ENCODE measurements around the gene FLYWCH2.
"Not testable (repeated sequence)": the region's sequence is repeated elsewhere in the genome, so short reads cannot be mapped to it uniquely, and the experiment has no call there.

Gene FLYWCH2

DNA sequence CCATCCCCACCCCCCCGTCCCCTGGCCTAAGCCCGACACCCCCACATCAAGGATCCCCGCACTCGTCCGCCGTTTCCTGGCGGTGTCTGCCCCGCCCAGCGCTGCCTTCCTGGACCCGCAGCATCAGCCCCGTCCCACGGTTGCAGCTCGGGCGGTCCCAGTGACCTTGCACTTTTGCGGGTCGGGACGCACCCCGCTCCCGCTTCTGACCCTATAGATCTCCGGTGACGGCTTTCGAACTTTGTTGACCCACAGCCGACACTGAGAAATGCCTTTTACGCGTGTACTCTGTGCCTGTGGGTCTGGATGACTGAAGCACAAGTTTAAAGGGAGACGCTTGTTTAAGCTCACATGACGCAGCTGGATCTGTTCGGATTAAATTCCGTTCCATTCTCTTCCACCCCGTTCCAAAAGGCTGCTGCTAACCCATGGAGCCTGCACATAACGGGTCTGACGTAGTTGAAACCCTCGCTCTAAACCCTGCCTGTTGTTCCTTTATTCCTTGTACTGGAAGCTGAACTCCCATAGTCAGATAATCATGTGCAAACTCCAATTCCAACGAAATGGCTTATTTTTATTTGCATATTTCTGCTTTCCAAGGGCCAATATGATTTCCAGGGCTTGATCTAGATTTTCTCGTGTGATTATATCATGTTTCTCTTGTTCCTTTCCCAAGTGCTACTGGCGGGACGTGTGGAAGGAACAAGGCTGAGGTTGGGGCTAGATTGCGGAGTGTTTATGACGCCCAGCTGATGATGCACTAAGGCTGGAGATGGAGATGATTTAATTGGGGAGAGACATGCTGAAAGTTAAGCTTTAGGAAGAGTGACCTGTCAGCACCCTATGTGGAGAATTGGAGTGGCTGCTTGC lies 29.6 kb downstream of the FLYWCH2 start:
- no peak for DNase-seq (ENCODE audit: low read depth, low spot score)

DNA sequence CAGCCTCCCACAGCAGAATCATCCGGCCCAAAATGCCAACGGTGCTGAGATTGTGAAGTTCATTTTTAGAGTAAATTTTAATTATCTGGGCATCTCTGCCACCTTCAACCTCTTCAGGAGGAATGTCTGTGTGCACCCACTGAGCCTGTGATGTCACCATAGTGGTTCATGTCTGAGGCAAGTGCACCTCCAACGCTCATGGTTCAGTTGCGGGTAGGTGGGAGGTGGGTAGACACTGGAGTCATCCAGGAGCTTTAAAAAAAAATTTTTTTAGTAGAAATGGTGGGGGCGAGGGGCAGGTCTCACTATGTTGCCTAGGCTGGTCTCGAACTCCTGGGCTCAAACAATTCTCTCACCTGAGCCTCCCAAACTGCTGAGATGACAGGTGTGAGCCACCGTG lies 30.6 kb downstream of the FLYWCH2 start:
- no peak for DNase-seq (ENCODE audit: low read depth, low spot score)

DNA sequence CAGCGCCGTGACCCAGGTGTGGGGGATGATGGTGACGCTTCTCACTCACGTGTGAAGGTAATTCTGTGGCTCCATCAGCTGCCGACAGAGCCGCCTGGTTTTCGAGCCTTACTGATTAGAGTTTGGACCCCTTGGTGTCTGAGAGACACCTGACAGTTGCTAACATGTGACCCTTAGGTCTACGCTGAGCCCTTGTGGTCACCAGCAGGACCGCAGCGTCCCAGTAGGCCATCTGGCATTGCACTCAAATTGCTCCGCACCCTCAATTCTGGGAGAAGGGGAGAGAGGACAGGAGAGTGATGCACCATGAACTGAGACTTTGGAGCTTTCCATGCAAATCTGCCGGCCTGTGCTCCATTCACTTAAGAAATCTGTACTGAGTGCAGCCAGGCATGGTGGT lies 31.2 kb downstream of the FLYWCH2 start:
- no peak for DNase-seq (ENCODE audit: low read depth, low spot score)

DNA sequence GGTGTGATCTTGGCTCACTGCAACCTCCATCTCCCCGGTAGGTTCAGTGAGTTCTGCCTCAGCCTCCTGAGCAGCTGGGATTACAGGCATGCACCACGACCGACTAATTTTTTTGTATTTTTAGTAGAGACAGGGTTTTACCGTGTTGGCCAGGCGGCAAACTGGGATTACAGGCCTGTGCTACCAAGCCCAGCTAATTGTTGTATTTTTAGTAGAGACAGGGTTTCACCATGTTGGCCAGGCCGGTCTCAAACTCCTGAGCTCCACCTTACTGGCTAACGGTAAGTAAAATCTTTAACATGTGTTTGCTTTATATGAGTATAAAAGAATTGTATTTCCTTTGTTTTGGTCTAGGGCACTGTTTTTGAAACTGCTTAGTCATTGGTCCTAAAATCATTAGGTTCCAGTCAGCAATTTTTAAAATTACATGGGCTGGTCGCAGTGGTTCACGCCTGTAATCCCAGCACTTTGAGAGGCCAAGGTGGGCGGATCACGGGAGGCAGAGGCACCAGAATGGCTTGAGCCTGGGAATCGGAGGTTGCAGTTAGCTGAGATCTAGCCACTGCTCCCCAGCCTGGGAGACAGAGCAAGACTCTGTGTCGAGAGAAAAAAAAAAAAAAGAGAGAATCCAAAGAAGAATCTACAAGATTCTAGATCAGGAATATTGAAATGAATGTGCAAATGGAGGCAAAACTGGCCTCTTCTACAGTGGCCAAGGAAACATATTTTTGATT lies 32.3 kb downstream of the FLYWCH2 start:
- DNase-seq (ENCODE audit: low read depth, low spot score): no peak

DNA sequence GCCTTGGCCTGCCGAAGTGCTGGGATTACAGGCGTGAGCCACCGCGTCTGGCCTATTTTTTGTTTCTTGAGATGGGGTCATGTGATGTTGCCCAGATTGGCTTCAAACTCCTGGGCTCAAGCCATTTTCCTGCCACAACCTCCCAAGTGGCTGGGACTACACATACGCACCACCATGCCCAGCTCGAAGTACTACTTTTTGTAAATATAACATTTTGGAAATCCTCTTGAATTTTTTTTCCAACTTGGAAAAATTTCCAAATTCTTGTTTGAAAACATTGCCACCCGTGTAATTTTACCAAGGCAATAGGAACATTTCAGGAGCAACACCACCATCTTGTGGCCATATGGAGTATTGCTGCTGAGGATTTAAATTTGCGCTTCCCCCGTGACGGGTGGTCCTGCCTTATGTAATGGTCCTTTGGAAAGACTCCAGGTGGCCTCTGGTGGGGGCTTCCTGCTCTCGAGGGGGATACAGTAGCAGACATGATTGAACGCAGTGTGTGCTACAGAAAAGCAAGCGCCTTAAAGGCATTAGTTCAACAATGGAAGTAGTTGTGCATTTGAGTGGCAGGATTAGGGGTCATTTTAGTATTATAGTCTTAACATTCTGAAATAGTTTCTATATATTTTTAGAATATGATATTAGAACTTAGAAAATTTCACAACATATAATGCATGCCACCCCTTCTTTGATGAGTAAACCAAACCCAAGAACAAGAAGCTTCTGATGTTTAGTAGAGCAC lies 36.7 kb downstream of the FLYWCH2 start:
- DNase-seq (ENCODE audit: low read depth, low spot score): no peak

DNA sequence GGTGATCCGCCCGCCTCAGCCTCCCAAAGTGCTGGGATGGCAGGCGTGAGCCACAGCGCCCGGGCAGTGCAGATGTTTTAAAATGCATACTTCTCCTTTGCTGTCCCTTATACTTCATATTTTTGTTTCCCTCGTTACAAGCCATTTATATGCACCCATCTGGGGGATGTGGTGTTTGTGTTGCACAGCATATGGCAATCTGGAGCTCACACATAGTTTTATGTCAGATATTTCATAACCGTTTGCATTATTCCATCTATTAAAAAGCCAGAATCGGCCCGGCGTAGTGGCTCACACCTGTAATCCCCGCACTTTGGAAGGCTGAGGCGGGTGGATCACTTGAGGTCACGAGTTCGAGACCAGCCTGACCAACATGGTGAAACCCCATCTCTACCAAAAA lies 40.5 kb downstream of the FLYWCH2 start:
- DNase-seq (ENCODE audit: low read depth, low spot score): no peak

DNA sequence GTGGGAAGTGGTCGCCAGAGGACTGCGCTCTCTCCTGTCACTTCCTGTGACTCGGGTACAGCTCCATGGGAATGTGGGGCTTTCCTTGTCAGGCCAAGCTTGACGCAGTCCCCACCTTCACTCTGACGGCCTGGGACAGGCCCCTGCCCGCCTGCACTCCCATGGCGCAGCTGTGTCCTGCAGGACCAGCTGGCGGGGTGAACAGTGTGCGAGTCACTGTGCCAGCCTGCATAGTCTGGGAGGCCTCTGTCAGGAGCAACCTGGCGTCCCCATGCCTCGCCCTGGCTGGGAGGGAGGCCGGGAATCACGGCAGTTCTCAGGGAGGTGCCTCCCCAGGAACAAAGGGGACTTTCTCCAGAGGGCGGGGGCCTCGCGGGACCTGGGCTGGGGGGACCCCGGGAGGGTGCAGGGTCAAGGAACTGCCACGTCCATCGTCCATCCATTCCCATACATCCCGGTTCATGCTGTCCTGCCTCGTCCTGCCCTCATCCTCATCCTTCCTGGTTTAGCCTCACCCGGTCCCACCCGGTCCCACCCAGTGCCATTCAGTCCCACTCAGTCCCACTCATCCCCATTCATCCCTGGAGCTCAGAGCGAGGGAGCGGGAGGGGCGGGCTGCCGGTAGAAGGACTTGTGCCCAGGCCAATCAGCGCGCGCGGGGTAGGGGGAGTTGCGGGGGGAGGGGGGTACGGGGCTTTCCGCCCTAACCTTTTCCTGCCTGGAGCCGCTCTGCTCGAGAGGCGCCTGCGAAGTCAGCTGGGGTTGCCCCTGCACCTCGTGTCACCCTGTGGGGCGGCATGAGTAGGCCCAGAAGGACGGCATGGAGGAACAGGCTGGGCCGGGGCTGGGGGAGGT lies 42.1 kb downstream of the FLYWCH2 start:
- no peak for DNase-seq (ENCODE audit: low read depth, low spot score)

DNA sequence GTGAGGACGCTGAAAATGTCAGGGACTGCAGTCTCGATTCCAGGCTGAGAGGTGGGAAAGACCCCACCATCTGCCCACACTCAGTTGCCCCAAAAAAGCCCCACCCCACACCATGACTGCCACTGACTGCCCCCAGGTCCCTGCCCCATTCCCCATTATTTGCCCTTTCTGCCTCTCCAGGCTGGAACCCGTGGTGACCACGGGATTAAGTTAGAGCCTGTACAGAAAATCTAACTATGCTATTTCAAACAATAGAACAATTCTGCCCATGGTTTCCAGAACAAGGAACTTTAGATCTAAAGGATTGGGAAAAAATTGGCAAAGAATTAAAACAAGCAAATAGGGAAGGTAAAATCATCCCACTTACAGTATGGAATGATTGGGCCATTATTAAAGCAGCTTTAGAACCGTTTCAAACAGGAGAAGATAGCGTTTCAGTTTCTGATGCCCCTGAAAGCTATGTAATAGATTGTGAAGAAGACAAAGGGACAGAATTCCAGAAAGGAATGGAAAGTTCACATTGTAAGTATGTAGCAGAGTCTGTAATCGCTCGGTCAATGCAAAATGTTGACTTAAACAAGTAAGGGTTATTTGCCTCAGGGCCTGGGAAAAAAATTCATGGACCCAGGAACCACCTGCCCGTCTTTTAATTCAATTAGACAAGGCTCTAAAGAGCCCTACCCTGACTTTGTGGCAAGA lies 43.1 kb downstream of the FLYWCH2 start:
- no peak for DNase-seq (ENCODE audit: low read depth, low spot score)

DNA sequence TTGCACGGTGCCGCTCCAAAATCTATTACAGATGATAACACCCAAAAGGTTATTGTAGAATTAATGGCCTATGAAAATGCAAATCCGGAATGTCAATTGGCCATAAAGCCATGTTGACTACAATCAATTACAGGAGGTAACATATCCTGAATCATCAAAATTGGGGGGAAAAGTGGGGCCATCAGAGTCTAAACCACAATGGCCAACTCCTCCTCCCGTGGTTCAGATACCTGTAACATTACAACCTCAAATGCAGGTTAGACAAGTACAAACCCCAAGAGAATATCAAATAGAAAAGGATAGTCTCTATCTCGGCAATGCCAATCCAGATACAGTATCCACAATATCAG lies 43.6 kb downstream of the FLYWCH2 start:
- no peak for DNase-seq (ENCODE audit: low read depth, low spot score)

DNA sequence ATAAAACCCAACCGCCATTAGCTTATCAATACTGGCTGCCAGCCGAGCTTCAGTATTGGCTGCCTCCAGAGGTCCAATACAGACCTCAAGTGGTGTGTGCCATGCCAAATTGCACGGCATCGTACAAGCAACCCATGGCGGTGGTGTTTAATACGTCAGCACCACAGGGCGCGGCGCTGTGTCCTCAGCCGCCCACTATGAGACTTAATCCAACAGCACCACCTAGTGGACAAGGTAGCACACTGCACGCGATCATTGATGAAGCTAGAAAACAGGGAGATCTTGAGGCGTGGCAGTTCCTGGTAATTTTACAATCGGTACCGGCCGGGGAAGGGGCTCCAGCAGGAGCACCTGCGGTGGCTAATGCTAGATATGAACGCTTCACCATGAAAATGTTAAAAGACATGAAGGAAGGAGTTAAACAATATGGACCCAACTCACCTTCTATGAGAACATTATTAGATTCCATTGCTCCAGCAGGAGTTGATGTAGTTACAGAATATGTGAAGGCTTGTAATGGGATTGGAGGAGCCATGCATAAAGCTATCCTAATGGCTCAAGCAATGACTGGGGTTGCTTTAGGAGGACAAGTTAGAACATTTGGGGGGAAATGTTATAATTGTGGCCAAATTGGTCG lies 44.1 kb downstream of the FLYWCH2 start:
- no peak for DNase-seq (ENCODE audit: low read depth, low spot score)

DNA sequence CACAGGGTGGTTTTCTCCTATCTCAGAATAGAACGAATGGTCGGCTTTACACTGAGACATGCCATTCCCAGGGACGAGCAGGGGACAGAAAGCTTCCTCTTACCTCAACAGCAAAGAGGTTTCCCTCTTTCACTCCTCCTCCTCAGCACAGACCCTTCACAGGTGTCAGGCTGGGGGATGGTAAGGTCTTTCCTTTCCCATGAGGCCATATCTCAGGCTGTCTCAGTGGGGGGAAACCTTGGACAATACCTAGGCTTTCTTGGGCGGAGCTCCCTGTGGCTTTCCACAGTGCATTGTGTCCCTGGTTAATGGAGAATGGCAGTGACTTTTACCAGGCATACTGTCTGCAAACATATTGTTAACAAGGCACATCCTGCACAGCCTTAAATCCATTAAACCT lies 45.1 kb downstream of the FLYWCH2 start:
- DNase-seq (ENCODE audit: low read depth, low spot score): not testable (repeated sequence)

DNA sequence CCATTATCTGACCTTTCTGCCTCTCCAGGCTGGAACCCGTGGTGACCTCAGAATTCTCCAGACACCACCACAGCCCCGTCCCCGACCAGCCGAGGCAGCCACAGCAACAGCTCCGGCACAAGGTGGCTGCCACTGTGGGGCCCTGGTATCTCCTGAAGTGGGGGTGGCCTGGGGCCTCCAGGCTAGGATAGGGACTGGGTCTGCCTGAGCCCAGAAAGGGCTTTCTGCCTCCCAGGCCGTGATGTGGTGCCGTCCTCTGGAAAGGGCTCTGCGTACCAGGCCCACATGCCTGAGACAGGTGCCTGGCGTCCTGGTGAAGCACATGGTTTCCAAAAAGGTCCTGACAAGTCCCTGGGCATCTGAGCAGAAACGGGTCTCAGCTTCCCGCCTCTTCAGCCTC lies 45.8 kb downstream of the FLYWCH2 start:
- DNase-seq (ENCODE audit: low read depth, low spot score): no peak

DNA sequence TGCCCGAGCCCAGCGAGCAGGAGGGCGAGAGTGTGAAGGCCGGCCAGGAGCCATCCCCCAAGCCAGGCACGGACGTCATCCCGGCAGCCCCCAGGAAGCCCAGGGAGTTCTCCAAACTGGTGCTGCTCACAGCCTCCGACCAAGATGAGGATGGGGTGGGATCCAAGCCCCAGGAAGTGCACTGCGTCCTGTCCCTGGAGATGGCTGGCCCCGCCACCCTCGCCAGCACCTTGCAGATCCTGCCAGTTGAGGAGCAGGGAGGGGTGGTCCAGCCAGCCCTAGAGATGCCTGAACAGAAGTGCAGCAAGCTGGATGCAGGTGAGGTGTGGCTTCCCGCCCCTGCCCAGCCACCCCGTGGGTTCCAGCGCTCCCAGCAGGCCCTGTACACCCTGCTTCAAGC lies 46.7 kb downstream of the FLYWCH2 start:
- no peak for DNase-seq (ENCODE audit: low read depth, low spot score)

DNA sequence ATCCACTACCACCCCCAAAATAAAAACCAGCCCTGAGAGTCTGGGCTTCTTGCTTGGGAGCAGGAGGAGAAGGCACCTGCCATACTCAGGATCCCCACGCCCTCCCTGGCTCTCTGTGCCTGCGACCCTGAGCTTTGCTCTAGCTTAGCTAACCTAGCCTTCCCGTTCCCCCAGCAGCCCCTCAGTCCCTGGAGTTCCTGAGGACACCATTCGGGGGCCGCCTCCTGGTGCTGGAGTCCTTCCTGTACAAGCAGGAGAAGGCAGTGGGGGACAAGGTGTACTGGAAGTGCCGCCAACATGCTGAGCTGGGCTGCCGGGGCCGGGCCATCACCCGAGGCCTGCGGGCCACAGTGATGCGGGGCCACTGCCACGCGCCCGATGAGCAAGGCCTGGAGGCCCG lies 47.2 kb downstream of the FLYWCH2 start:
- no peak for DNase-seq (ENCODE audit: low read depth, low spot score)

DNA sequence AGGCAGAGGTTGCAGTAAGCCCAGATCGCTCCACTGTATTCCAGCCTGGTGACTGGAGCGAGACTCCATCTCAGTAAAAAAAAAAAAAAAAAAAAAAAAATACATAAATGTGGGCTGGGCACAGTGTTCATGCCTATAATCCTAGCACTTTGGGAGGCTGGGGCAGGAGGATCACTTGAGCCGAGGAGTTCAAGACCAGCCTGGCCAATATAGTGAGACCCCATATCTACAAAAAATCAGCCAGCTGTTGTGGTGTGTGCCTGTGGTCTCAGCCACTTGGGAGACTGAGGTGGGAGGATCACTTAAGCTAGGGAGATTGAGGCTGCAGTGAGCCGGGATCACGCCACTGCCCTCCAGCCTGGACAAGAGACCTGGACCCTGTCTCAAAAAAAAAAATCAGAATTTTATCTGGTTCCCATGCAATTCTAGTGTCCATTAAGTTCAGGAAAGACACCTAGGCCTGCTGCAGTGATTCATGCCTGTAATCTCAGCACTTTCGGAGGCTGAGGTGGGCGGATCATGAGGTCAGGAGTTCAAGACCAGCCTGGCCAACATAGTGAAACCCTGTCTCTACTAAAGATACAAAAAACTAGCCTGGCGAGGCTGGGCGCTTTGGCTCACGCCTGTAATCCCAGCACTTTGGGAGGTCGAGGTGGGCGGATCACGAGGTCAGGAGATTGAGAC lies 48.4 kb downstream of the FLYWCH2 start:
- DNase-seq (ENCODE audit: low read depth, low spot score): not testable (repeated sequence)

DNA sequence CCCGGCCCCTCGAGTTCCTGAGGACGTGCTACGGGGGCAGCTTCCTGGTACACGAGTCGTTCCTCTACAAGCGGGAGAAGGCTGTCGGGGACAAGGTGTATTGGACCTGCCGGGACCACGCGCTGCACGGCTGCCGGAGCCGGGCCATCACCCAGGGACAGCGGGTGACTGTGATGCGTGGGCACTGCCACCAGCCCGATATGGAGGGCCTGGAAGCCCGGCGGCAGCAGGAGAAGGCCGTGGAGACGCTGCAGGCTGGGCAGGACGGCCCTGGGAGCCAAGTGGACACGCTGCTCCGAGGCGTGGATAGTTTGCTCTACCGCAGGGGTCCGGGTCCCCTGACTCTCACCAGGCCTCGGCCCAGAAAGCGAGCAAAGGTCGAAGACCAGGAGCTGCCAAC lies 50.1 kb downstream of the FLYWCH2 start:
- DNase-seq (ENCODE audit: low read depth, low spot score): no peak

DNA sequence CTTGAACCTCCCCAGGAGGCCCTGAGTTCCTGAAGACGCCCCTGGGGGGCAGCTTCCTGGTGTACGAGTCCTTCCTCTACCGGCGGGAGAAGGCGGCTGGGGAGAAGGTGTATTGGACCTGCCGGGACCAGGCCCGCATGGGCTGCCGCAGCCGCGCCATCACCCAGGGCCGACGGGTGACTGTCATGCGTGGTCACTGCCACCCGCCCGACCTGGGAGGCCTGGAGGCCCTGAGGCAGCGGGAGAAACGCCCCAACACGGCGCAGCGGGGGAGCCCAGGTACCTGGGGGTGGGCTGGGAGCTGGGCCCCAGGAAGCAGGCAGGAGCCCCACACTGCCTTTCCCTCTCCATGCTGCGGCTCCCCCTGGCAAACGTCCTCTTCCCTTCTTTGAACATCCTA lies 50.7 kb downstream of the FLYWCH2 start:
- DNase-seq (ENCODE audit: low read depth, low spot score): no peak

DNA sequence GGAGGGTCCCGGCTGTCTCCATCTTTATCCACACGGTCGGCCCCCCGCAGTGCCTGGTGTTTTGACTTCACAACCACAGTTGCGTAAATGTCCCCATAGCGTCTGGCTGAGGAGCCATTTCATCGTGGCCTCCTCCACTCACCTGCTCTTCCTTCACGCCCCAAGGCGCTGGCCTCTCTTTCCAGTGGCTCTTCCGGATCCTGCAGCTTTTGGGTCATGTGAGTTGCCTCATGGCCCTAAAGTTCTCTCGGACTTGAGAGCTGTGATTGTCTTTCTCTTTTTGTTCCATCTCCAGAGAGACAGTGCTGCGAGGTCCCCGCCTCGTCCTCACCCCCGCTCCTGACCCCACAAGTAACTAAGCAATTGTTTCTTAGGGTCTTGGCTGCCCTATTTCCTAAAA lies 51.4 kb downstream of the FLYWCH2 start:
- DNase-seq (ENCODE audit: low read depth, low spot score): no peak

DNA sequence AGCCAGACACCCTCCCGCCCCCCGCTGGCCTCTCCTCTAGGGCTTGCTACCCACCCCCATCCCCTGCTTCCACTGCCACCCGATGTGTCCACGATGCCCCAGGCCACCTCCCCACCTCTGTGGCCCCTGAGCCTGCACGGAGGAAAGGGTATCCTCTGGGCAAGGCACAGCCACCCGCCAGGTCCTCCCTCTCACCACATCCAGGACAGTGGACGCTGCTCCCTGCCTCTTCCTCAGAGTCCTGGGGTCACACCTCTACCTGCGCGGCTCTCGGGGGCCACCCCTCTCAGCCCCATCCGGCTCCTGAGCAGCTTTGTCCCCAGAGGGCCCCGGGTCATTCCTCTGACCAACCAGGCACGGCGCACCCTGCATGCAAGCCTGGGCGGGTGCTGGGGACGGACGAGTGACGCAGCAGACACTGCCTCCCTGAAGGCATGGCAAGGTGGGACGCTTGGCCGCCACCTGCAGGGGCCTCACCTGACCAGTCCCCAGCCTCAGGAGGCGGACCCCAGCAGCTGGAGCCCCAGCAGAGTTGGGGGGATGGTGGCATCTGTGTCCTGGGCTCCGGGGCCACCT lies 53.5 kb downstream of the FLYWCH2 start:
- DNase-seq (ENCODE audit: low read depth, low spot score): no peak

DNA sequence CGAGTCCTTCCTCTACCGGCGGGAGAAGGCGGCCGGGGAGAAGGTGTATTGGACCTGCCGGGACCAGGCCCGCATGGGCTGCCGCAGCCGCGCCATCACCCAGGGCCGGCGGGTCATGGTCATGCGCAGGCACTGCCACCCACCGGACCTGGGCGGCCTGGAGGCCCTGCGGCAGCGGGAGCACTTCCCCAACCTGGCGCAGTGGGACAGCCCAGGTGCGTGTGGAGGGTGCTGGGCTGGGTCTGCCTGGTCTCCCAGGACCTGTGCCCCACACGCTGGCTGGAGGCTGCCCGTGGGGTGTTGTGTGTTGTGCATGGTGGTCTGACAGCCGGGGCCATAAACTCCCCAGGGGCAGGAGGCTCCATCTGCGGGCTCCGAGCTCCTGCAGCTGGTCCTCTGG lies 54.2 kb downstream of the FLYWCH2 start:
- no peak for DNase-seq (ENCODE audit: low read depth, low spot score)
